ENCODE results near the gene GAB1.
A peak's percentile ranks its signal among the peaks of the same experiment; 100 is the strongest.

The GAB1 gene

GRCh38 chr4:143391261-143391660, 54.6 kb downstream of the GAB1 start:
- DNase-seq: peak; percentile 56

DNA sequence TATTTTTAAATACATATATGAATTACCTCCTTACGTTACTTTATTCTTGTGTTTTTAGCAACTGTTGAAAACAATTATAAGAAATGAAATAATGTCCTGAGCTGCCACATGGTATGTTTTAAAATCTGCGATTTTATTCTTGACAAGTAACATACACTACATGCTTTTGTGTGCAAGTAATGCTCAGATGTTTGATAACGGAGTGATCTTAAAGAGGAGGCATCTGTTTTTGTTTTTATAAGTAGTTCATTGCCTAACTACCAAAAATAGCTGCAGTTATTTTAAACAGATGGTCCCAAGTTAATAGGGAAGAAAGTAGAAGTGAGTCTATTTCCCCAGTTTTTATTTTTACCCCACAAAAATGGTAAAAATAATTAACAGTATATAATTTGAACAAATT, 55.2 kb downstream of the GAB1 start:
- DNase-seq: no peak

DNA sequence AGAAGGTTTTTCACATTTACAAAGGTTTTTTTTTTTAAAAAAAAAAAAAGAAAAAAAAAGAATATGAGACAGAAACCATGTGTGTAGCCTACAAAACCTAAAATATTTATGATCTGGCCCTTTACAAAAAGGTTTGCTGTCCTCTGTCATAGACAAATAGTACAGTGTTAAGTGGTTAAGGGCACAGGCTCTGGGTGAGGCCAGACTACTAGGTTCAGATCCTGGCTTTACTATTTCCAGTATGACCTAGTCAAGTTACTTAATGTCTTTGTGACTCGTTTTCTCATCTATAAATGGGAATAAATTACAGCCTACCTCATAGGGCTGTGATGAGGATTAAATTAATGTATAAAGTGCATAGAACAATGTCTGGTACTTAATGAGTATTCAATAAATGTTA, 56.5 kb downstream of the GAB1 start:
- no peak for DNase-seq

DNA sequence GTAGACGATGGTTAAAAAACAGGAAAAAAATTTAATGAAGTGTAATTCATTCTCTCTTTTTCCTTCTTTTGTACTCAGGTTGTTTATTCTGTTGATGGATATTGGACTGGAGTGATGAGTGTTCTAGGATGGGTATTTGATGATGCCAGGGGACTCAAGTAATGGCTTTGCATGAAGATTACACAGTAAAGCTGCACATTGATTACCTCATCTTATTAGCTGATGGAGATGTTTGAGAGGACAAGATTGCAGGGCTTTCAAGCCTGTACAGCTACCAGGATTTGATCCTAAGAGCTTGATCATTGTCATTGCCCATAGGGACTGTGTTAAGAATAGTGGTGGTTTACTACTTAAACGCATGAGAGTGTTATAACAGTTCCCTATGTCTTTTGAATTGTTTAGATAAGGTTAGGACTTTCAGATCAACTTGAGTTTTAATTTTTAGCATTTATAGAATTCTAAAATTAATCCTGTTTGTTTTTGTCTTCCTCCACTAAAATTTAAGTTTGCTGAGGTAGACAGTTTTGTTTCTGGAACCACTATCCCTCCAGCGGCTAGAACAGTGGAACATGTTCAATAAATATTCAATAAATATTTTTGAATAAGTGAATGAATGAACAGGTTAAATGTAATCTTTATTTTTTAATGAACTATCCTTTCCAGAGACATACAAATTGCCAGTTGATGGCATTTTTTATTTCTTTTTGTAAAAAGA, 58.2 kb downstream of the GAB1 start:
- peak; percentile 20 for DNase-seq

DNA sequence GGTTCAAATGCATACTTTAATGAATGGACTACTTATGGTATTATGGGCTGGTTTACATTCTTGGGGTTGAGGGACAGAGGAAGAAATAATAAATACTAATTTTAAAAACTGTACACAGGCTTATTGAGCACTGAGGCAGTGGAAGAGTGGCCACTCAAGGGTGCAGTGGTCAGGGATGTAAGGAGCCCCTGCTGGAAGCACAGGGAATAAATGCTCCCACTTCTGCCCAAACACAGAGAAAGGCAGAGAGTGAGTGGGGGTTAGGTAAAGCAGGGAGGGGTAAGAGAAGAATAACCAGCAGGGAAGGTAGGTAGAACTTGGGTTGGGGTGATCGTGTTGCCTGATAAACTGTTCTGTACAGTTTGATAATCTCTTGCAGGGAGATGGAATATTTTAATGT, 60.0 kb downstream of the GAB1 start:
- DNase-seq: no peak

DNA sequence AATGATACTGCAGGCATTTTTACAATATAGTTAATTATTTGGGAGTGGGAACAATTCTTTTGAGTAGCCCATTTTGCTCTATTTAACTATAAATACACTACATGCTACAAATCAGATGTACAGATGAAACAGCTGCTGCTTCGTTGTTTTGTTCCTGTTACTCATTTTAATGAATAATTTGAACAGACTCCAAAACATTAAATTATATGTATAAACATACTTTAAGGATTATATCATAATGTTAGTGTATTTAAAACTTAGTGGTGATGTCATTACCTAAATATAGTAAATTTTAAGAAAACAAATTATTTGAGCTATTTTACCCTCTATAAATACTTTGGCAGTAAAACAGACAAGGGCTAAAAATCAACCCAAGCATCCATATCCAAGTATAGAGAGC, 60.7 kb downstream of the GAB1 start:
- DNase-seq: no peak

GRCh38 chr4:143397887-143398286, 61.2 kb downstream of the GAB1 start:
- no peak for DNase-seq

GRCh38 chr4:143399113-143399949, 62.7 kb downstream of the GAB1 start:
- DNase-seq: peak; percentile 68

GRCh38 chr4:143400082-143400481, 63.4 kb downstream of the GAB1 start:
- no peak for DNase-seq

DNA sequence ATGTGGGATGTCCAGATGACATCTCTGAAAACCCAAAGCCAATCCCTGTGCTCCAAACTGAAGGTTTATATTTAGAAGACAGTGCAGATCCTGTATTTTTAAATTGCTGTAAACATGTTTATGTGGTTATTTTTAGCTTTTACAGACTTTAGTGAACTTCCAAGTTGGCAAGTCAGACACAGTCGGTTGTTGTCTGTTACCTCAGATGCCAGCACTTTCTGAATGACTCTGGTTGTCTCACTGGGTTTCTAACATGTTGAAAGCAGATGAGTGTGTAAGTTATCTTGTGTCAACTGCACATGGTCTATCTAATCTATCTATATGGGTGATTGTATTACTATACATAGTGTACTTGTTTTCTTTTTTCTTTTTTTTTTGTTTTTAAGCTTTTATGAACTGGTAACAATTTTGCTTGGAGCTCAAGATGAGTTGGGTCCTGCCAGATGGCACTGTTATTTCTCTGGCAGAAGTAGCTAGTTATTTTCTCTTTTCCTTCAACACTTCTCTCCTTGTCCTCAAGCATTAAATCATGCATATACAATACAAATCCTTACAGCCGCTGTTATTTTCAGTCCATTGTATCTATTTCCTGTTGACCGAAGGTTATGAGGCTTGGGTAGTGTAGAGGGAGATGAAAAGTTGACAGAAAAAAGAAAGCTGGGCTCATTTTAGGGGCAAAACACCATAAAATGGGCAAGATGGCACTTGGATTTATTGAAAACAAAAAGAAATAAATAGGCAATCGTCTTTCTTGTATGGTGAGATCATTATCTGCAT, 66.3 kb downstream of the GAB1 start:
- DNase-seq: peak; percentile 59

DNA sequence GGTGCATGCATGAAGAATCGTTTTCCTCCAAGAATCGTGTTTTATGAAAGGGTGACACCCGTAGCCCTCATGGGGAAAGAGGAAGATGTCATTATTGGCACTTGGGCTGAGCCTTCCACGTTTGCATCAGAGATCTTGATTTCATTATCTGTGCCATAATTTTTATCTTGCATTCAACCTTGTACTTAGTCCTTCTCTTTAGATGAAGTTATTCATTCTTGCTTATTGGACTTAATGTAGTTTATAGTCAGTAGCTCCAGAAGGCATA, 66.8 kb downstream of the GAB1 start:
- DNase-seq: peak; percentile 47

DNA sequence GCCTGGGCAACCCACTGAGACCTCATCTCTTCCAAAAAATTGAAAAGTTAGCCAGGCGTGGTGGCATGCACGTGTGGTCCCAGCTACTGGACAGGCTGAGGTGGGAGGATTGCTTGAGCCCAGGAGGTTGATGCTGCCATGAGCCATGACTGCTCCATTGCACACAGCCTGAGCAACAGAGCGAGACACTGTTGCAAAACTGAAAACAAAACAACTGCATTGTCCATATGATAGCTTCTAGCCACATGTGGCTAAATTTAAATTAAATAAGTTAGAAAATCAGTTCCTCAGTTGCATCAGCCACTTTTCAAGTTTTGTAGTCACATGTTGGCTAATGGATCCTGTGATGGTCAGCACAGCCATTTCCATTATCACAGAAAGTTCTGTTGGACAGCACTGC, 67.9 kb downstream of the GAB1 start:
- DNase-seq: no peak

GRCh38 chr4:143405075-143405730, 68.5 kb downstream of the GAB1 start:
- no peak for DNase-seq

- DNase-seq: no peak
Measured at GRCh38 chr4:143406523-143406922, 69.8 kb downstream of the GAB1 start.

GRCh38 chr4:143407474-143407873, 70.8 kb downstream of the GAB1 start:
- DNase-seq: no peak

- DNase-seq: no peak
Measured at GRCh38 chr4:143407888-143408287, 71.2 kb downstream of the GAB1 start.

DNA sequence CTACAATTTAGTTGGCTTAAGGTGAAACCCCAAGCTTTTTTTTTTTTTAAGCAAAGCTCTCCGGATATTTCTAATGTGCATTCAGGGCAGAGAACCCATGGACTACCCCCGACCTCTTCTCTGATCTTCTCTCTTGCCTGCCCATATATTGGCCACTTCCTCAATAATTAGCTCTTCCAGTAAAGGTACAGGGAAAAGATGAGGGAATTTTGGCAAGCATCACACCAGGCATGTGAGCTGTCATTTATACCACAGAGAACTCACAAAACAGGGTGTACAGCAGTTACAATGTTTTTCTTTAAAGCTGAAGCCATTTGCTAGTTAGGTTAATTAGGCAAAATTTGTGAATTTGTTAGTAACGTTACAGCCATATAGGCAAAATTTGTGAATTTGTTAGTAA, 73.3 kb downstream of the GAB1 start:
- DNase-seq: no peak

- DNase-seq: peak; percentile 68
Measured at GRCh38 chr4:143411527-143412419, 75.1 kb downstream of the GAB1 start.

- DNase-seq: no peak
Measured at GRCh38 chr4:143412420-143412758, 75.7 kb downstream of the GAB1 start.

GRCh38 chr4:143417679-143418403, 81.2 kb downstream of the GAB1 start:
- no peak for DNase-seq

GRCh38 chr4:143420227-143420626, 83.6 kb downstream of the GAB1 start:
- DNase-seq: no peak

GRCh38 chr4:143421609-143422008, 84.9 kb downstream of the GAB1 start:
- no peak for DNase-seq

All from NCI-H69 (cell line).